ENCODE measurements around the gene TGFBR3. TPM values are rescaled to one million over a fixed set of nuclear protein-coding genes. Genes with fewer than 3 reads are reported as not detected.
"Not testable (repeated sequence)": the region's sequence is repeated elsewhere in the genome, so short reads cannot be mapped to it uniquely, and the experiment has no call there.

TGFBR3 gene
- total and polyA plus RNA-seq, 12 donors, result 6.6 to 36.7 (median 24.3) TPM

DNA sequence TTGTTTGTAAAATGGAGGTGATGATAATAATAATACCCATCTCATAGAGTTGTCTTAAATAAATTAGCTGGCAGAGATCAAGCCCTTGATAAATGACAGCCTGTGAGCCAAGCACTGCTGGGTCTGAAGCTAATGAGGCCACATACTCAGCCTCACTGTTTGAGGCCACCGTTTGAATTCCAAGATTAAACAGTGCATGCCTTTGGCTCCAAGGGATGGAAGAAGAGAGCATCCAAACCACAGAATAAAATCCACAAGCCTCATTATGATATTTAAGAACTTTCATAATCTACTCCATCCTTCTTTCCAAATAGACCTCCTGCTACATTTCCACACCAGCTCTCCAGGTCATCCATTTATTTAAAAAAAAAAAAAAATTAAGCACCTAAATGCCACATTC is 29.0 kb downstream of the TGFBR3 start:
- Histone ChIP-seq H3K27me3 (no peaks in the 10 kb centered on the region), H3K27ac (no peak overlapping the region)
- WGBS, 2 donors, result 25 to 40% methylated on average over 1 of the region's 1 CpG

DNA sequence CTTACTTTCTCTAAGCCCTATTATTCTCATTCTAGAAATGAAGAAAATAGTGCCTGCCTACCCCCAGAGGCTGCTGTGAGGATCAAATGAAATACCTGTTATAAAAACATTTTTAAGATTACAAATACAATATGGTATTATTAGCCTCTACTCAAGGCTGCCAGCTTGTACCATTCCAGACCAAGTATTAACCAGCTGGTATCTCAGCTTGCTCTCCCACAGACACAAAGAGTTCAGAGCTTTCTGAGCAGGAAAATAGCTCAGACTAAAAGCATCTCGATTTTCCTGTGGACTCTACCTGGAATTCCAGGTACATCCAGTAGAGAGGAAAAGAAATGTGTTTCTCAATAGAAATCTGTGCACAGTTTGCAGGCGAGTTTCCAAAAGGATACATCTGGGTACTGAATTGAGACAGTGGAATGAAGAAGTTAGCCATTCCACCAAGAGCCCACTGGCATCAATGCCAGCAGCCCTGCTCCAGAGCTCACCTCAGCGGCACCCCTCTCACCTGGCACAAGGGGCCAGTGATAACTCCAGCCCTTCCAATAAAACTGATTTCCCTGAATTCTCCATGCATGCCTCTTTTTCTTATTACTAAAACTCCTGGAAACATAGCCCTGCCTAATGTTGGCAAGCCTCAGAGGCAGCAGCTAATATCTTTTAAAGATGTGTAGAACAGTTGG is 31.0 kb downstream of the TGFBR3 start:
- no peak for DNase-seq
- H3K9me3 ChIP-seq, result no peaks in the 10 kb centered on the region
- intact Hi-C loops (cut with DNase I), result no loop called here
- 42 to 44% methylated on average over 3 of the region's 3 CpGs for WGBS, 2 donors
- no peak overlapping the region for H3K4me3 ChIP-seq
- peaks cover 9 to 43% (median 25%) of the 10 kb centered on the region in 9 donors for H3K4me1 ChIP-seq
- peaks cover 0 to 10% (median 0%) of the 10 kb centered on the region in 9 donors for H3K36me3 ChIP-seq
- TF ChIP-seq, protein P1, sequence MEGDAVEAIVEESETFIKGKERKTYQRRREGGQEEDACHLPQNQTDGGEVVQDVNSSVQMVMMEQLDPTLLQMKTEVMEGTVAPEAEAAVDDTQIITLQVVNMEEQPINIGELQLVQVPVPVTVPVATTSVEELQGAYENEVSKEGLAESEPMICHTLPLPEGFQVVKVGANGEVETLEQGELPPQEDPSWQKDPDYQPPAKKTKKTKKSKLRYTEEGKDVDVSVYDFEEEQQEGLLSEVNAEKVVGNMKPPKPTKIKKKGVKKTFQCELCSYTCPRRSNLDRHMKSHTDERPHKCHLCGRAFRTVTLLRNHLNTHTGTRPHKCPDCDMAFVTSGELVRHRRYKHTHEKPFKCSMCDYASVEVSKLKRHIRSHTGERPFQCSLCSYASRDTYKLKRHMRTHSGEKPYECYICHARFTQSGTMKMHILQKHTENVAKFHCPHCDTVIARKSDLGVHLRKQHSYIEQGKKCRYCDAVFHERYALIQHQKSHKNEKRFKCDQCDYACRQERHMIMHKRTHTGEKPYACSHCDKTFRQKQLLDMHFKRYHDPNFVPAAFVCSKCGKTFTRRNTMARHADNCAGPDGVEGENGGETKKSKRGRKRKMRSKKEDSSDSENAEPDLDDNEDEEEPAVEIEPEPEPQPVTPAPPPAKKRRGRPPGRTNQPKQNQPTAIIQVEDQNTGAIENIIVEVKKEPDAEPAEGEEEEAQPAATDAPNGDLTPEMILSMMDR (IDR thresholded peaks at IDR 0.05), result no peak
- ATAC-seq, result no peak
- no peaks in the 10 kb centered on the region for H3K27me3 ChIP-seq
- peak overlapping the region in 5 of 10 donors; percentile 6 to 35 (median 19) for H3K27ac ChIP-seq

More for the DNA sequence above, 29.0 kb downstream of the TGFBR3 start:
- intact Hi-C loops (cut with DNase I), result no loop called here
- H3K4me1 ChIP-seq, result peaks cover 3 to 24% (median 12%) of the 10 kb centered on the region in 9 donors
- TF ChIP-seq, protein P1 (IDR thresholded peaks at IDR 0.05), result no peak
- no peak overlapping the region for H3K4me3 ChIP-seq
- ATAC-seq (no peak), DNase-seq (no peak)
- no peaks in the 10 kb centered on the region for H3K9me3 ChIP-seq
- H3K36me3 ChIP-seq, result peaks cover 0 to 24% (median 0%) of the 10 kb centered on the region in 9 donors

DNA sequence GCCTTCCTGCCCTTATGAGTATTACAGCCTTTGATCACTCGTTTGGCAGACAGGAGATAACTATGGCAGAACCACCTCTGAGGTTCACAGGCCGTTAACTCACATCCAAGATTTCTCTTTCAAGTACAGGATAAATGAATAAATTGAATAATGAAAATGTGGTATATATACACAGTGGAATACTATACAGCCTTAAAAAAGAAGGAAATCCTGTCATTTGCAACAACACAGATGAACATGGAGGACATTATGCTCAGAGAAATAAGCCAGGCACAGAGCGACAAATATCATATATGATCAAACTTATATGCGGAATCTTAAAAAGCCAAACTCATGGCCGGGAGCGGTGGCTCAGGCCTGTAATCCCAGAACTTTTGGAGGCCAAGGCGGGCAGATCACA is 32.6 kb downstream of the TGFBR3 start:
- Histone ChIP-seq H3K36me3 (no peaks in the 10 kb centered on the region), H3K27me3 (no peaks in the 10 kb centered on the region), H3K9me3 (no peaks in the 10 kb centered on the region), H3K27ac (no peak overlapping the region), H3K4me3 (no peak overlapping the region), H3K4me1 (peaks cover 9 to 43% (median 25%) of the 10 kb centered on the region in 9 donors)
- TF ChIP-seq, protein P1 (IDR thresholded peaks at IDR 0.05), result no peak
- no peak for ATAC-seq
- 95 to 96% methylated on average over 7 of the region's 7 CpGs for WGBS, 2 donors
- DNase-seq, result no peak
- intact Hi-C loops (cut with DNase I), result no loop called here

DNA sequence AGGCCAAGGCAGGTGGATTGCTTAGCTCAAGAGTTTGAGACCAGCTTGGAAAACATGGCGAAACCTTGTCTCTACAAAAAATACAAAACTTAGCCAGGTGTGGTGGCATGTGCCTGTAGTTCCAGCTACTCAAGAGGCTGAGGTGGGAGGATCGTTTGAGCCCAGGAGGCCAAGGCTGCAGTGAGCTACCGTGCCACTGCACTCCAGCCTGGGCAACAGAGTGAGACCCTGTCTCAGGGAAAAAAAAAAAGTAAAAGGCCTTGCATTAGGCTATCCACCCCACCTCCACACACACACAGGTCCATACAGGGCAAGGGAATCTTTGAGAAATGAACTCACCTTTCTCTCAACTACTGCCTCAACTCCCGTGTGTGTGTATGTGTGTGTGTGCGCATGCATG is 33.9 kb downstream of the TGFBR3 start:
- DNase-seq; H3K27me3 ChIP-seq; H3K4me3 ChIP-seq; H3K9me3 ChIP-seq; ATAC-seq; H3K36me3 ChIP-seq; intact Hi-C loops (cut with DNase I): not testable (repeated sequence)
- 93 to 96% methylated on average over 5 of the region's 5 CpGs for WGBS, 2 donors
- Histone ChIP-seq H3K27ac (peak overlapping the region in 9 of 10 donors; percentile 56 to 91 (median 80)), H3K4me1 (peaks cover 9 to 51% (median 28%) of the 10 kb centered on the region in 9 donors)
